Measurements from ENCODE around the gene NUDT1.
A peak's percentile ranks its signal among the peaks of the same experiment; 100 is the strongest.

The NUDT1 gene

DNA sequence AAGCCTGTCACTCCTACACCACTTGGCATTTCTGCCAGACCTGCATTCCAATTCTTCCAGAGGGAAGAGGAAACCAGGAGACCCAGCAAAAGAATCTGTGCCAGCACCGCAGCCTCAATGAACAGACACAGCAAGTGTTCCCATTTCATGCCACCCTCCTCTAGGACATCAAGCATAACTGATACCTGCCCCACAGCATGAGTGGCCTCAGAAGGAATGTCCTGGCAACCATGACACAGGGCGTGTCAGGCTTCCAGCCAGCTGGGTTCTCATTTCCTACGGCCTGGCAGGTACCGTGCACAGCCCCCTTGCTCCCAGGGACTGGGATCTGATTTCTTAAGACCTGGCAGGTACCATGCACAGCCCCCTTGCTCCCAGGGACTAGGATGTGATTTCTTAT lies 17.1 kb upstream of the NUDT1 start:
- DNase-seq (ENCODE audit: low read depth): no peak

DNA sequence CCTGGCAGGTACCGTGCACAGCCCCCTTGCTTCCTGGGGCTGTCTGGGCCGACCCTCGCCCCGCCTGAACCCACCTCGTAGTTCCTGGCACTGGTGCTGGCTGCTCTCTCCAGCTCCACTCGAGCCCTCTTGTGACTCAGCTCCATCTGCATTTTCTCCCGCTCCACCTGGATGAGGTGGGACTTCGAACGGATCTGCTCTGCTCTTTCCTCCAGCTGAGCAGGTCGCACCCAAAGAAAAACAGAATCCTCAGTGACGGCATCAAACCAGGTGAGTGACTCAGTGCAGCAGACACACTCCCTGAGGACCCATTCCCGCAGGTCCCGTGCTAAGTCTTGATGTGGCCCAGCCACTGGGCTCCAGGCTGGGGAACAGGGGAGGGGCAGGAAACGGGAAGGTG lies 16.7 kb upstream of the NUDT1 start:
- no peak for DNase-seq (ENCODE audit: low read depth)

DNA sequence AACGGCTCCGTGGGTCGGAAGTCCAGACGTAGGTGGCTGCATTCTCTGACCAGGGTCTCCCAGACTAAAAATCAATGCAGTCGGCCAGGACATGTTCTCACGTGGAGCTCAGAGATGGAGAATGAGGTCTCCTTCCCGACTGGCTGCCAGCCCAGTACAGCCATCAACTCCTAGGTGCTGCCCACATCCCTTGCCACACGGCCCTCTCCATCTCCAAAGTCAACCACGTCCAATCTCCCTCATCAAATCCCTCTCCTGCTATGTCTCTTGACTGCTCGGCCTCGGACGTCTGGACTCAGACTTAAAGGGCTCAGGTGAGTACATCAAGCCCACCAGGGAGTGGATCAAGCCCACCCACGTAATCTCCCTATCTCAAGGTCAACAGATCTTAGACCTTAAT lies 16.2 kb upstream of the NUDT1 start:
- no peak for DNase-seq (ENCODE audit: low read depth)

DNA sequence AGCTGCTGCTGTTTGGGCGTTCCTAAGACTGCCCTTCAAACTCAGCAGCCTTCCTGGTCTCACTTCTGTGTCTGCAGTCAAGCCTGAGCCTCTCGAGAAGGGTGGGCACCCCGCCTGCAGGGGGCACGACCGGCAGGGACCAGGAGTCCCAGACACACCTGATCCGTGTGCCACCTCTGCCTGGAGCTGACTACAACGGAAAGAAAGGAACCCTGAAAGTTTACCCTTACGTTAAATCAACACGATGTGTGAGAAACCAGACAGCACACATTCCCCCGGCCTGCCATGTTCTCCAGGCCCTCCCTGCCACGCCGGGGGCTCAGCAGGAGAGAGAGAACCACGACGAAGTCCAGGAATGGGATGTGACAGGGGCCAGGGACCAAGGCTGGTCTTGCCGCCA lies 14.3 kb upstream of the NUDT1 start:
- DNase-seq (ENCODE audit: low read depth): no peak

DNA sequence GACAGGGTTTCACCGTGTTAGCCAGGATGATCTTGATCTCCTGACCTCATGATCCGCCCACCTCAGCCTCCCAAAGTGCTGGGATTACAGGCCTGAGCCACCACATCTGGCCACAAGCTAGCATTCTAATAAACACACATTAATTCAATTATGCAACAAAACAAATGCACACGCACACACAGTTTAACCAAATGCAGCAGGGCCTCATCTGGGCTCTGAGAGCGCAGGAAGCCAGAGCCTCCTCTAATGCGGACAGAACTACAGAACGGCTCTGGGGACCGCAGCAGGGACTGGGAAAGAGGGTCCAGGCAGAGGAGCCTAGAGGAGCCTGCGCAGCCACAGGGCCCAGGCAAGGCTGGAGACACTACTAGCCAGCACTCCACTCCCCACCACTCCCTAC lies 13.1 kb upstream of the NUDT1 start:
- DNase-seq (ENCODE audit: low read depth): no peak

DNA sequence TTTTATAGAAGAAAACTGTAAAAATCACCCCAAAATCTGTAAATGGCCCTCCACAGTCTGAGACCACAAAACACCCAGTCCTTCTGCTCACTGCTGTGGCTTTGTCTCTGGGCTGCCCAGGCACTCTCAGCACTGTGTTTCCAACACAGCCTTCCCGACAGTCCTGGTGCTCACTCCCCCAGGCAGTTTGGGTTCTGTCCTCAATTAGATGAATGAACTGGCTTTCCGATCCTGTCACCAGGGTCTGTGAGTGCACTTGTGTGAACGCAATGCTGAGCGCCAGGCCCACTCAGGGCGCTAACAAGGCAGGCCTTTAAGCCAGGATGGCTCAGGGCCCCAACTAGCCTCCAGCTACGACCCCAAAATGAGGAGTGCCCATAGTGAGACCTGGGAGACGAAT lies 12.6 kb upstream of the NUDT1 start:
- DNase-seq (ENCODE audit: low read depth): no peak

DNA sequence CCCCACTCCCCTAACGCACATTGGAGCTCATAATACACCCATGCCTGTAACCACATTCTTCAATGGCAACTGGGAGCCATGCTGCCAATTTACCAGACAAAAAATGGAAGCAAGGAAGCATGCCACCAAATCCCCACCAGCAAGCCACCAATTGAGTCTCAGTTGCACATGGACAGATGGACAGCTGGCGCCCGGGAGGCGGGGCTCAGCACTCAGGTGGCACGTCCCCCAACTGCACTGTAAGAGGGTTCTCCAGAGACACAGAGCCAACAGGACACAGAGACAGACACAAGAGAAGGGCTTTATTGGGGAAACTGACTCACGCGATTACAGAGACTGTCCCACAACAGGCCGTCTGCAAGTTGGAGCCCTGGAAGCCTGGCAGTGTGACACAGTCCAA lies 11.8 kb upstream of the NUDT1 start:
- no peak for DNase-seq (ENCODE audit: low read depth)

DNA sequence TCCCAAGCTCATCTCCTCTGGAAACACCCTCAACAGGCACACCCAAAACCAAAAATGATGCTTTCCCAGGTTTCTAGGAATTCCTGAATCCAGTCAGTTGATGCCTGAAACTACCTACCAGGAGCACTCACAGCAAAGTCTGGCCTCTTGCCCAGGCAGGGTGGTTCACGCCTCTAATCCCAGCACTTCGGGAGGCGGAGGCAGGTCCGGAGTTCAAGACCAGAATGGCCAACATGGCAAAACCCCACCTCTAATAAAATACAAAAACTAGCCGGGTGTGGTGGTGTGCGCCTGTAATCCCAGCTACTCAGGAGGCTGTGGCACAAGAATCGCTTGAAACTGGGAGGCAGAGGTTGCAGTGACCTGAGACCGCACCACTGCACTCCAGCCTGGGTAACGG lies 11.1 kb upstream of the NUDT1 start:
- DNase-seq (ENCODE audit: low read depth): no peak

DNA sequence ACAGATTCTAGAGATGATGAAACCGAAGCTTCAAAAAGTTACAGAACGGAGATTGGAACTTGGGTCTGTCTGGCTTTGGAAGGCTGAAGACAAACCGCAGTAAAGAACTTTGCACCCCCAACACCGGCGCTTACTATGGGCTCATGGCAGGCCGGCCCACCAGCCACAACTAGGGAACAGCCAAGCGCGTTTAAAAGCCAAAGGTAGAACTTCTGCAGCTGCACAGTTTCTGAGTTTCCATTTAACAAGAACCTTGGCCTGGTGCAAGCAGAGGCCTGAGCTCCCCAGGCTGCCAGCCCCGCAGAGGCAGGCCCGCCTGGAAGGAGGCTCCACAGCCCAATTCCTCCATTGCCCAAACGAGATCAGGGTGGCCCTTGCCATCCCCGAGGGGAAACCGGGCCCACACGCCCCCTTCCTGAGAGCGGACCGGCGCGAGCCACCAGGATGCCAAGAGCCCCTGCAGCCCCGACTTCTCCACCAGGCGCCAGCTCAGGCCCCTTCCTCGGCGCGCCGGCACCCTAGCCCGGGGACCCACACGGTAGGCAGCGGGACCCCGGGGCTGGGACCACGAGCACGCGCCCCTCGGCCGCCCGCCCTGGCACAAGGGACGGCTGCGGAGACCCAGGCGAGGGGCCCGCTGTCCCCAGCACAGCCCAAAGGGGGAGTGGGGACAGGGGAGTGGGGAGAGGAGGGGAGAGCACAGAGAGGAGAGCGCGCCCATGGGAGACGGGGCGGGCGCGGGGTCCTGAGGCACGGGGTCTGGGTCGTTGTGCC lies 9.8 kb upstream of the NUDT1 start:
- no peak for DNase-seq (ENCODE audit: low read depth)

DNA sequence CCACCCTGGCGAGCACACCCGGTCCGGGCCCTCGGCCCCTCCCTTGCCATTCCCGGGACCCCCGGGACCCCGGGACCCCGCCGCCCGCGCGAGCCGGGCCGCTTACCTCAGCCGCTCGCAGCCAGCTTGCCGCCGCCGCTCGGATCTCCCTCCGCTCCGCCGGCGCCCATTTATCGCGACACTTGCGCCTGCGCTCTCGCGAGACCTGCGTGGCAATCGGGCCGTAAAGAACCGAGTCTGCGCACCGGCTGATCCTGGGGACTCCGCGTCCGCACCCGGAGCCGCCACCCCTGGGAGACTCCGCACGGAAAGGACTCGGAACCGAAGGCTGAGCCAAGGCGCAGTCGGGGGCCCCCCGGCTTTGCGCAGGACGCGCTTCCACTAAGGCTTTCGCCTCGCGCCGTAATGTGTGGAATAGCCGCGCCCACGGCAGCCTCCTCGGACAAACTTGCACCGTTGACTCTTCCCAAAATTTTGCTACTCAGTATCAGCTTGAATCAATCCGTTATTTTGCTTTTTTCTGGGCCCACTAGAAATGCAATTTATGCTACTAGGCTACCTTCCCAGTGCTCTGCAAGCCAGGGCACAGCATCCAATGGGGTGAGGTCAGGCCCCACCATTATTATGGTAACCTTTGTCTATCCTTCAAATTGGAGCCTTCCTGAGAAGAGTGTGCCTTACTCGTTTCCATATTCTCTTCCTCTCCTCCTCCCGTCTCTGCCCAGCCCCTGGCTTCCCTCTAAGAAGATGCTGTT lies 9.1 kb upstream of the NUDT1 start, which contains the start of gene MAD1L1:
Gene MAD1L1, minus strand, starts transcription at position 180 of the 755 bp plus-strand sequence. CDS start 2,812 bp downstream, outside the sequence.
- peak; percentile 79 for DNase-seq (ENCODE audit: low read depth)

DNA sequence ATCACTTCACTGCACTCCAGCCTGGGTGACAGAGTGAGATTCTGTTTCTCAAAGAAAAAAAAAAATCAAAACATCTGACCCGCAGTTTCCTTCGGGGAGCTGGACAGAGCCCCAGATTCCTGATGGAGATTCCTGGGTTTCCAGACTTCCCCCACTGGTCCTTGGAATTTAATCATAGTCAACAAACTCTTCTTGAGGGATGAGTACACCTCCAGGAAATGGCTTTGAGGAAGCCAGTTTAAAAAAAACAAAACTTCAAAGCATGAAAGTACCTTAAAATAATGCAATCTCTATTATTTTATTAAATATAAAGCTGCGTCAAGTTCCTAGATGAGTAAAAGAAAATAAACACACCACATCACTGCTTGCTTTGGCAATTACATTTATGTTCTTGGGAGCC lies 8.1 kb upstream of the NUDT1 start:
- no peak for DNase-seq (ENCODE audit: low read depth)

DNA sequence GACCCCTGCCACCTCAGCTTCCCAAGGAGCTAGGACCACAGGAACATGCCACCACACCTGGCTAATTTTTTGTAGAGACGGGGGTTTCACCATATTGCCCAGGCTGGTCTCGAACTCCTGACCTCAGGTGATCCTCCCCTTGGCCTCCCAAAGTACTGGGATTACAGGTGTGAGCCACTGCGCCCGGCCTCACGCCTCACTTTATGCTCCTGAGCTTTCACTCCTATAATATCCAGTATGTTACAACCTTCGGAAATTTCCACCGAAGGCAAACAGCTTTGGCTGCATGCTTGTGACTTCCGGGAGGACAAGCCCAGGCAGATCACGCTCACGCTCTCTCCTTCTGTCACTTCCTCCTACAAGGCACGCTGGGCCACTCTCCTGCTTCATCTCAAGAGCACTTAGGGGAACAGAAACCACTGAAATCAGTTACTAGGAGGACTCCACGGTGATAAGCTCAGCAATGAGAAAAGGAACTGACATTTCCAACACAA lies 4.9 kb upstream of the NUDT1 start:
- DNase-seq (ENCODE audit: low read depth): no peak

DNA sequence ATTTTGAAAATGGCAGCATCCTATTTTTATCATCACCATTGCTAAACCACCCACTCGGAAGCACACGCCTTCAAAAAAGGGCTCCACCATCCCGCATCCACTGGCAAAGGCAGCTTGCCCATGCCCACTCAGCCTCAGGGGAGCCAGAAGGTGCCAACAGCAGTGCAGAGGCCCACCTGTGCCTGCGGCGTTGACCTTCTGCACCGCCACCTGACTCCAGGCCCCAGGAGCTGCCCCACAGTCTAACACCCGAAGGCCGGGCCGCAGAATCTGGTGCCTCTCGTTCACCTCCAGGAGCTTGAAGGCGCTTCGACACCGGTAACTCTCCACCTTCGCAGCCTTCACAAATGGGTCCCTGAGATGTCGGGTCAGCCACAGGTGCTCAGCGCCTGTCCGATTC lies 2.8 kb upstream of the NUDT1 start:
- no peak for DNase-seq (ENCODE audit: low read depth)

DNA sequence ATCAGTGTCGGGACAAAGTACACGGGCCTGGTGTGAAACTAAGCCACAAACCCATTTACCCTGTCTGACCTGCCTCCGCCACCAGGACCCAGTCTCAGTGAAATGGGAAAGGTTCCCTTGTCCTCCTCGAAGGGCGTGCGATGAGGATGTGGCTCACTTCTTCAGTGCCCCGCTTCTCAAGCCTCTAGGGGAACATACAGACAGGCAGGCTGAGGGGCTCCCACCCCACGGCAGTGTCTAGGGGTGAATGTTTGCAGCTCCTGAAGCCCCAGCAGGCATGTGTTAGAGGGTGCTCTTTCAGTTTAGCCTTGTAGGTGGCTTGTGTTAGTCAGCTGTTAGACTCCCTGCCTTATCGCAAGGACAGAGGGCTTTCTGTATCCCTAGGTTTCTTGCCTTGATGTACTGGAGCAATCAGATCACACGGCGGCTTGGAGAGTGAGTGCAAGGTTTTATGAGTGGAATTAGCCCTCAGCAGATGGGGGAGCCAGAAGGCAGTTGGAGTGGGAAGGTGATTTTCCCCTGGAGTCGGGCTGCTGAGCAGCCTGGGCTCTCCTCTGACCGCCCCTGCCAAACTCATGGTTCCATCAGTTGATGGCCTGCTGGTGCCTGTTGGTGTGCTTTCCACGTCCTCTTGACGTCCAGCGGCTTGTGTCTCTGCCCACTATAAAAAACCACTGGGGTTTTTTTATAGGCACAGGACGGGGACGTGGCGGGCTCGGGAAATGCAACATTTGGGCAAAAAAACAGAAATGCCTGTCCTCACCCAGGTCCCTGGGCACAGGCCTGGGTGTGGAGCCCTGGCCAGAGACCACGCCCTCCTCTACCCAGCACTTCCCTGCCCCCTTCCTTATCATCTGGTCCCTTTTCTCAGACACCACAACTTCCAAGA lies 759 bp downstream of the NUDT1 start:
- DNase-seq (ENCODE audit: low read depth): no peak

DNA sequence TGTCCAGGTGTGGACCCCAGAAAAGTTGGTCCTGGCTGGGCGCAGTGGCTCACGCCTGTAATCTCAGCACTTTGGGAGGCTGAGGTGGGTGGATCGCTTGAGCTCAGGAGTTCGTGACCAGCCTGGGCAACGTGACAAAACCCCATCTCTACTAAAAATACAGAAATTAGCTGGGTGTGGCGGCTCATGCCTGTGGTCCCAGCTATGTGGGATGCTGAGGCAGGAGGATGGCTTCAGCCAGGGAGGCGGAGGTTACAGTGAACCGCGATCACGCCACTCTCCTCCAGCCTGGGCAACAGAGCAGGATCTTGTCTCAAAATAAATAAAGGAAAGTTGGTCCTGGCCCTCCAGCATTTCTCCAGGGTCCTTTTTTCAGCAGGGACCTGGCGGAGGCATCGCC lies 1.4 kb downstream of the NUDT1 start:
- no peak for DNase-seq (ENCODE audit: low read depth)

DNA sequence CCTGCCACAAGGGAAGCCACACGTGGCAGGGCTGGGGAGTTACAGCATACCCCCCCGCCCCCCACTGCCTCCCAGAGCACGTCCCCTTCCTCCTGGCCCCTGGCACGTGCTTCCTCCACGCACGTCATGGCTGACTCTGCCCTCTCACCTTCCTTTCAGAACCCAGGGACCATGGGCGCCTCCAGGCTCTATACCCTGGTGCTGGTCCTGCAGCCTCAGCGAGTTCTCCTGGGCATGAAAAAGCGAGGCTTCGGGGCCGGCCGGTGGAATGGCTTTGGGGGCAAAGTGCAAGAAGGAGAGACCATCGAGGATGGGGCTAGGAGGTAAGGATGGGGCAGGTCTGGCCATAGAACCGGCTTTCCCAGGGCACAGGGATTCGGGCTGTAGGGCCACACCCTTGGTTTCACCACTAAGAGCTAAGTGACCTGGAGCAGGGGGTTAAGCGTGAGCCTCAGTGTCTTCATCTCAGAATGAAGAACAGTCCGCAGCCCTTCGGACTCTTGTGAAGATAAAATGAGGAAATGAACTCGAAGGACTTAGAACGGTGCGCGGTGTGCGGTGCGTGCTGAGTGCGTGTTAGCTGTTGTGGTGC lies 2.5 kb downstream of the NUDT1 start:
- no peak for DNase-seq (ENCODE audit: low read depth)

DNA sequence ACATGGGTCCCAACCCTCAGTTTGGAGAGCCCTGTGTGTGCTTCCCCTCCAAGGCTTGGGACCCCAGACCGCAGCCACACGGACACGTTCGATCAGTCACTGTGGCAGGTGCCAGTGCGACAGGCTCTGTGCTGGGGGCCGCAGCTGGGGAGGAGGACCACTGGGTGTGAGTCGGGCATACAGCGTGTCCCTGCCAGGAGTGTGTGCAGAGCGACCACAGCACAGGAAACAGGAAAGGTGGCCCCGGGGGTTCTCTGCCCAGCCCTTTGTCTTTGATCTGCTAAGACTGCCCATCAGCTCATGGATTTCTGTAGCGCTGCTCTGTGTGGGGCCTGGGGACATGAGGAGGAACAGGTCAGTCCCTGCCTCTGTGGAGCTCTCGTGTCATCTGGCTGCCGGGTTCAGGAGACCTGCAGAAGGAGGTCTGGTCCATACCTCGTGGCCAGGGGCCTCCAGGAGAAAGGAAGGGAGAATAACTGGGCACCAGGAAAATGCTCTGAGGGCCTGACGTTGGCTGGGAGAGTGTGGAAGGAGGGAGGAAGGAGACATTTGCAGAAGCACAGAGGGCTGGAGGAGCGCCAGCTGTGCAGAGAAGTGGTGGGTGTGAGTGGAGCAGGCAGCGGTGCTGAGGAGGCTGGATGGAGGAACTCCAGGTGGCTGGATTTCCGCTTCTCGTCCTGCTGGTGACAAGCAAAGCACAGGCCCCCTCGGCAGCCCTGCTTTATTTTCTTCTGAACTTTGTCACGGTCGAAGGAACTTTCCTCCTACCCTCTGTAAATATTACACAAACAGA lies 4.1 kb downstream of the NUDT1 start:
- no peak for DNase-seq (ENCODE audit: low read depth)

DNA sequence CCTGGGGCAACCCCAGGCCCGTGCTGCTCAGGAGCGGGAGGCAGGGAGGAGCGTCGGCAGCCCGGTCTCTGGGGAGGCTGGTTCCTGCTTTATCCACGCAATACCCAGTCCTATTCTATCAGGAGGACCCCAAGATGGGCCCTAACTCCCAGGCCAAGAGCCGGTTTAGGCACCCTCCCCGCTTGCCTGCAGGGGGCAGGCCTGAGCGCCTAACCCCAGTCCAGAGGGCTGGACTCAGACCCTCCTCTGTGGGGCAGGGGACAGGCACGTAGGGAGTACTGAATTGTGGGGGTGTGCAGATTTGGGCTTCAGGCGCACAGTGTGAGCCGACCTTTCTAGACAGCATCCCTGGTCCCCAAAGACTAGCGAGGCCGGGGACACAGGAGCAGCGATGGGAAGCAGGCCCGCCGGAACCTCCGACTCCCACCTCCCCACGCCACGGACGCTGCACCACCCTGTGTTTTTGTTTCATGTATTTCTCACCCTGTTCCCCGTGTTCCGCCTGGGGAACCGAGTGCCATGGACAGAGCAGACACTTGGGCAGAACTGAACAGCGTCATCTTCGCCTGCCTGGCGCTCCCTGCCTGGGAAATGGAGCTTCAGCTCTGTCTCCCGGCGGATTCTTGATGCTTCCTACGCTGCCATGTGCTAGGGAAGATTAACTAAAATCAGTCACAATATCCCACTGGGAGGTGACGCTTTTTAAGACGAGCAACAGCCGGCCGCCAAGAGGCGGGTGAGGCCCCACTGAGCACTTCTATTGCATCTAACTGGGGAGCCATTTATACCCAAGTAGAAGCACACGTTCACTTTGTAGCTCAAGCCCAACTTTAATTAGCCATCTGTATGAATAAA lies 5.3 kb downstream of the NUDT1 start:
- no peak for DNase-seq (ENCODE audit: low read depth)

DNA sequence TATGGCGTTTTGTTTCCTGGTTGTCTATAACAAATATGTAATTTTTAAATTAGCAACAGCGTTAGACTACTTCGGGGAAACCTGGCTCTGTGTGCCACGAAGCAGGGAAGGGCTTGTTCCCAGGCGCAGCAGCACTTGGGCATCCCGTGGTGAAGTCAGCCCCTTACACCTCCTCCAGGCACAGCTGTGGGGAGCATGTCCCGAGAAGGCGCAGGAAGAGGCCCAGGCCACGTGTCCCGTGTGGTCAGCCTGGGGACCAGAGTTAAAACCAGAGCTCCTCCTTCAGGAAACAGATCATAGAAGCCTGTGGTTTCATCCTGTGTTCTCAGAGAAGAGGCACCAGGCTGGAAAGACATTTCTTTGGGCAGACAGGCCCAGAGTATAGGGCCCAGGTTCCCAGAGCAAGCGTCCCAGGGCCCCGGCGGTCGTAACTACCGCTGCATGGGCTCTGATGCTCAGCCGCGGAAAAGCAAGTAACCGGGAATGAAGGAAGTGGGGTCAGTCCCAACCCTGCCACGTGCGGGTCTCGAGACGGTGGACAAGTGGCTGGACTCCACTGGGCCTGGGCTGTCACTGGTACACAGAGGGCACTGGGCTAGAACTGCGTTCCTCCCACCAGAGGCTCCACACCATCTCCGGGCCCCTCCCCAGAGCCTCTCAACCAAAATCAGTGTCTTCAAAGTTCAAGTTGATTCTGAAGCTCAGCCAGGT lies 7.1 kb downstream of the NUDT1 start:
- DNase-seq (ENCODE audit: low read depth): no peak

Measured in activated T-helper 9 cell treated with anti-CD3 and anti-CD28 coated beads, Interleukin-2, amount 50 U/mL, for 16 hours (primary cell).